ENCODE measurements around the gene TSHZ1.

Gene TSHZ1

GRCh38 chr18:75279381-75279780, 68.8 kb downstream of the TSHZ1 start:
- DNase-seq, result no peak

GRCh38 chr18:75280427-75281280, 70.1 kb downstream of the TSHZ1 start:
- no peak for DNase-seq

GRCh38 chr18:75282746-75283145, 72.1 kb downstream of the TSHZ1 start:
- DNase-seq, result no peak

GRCh38 chr18:75283731-75284130, 73.1 kb downstream of the TSHZ1 start:
- no peak for DNase-seq

- DNase-seq, result no peak
Observed at GRCh38 chr18:75284566-75284965, 74.0 kb downstream of the TSHZ1 start.

- no peak for DNase-seq
Observed at GRCh38 chr18:75285876-75286275, 75.3 kb downstream of the TSHZ1 start.

GRCh38 chr18:75287006-75287405, 76.4 kb downstream of the TSHZ1 start:
- DNase-seq, result no peak

GRCh38 chr18:75287700-75288099, 77.1 kb downstream of the TSHZ1 start:
- no peak for DNase-seq

- DNase-seq, result no peak
Observed at GRCh38 chr18:75289761-75290160, 79.2 kb downstream of the TSHZ1 start.

- no peak for DNase-seq
Observed at GRCh38 chr18:75290737-75291358, 80.3 kb downstream of the TSHZ1 start.

- no peak for DNase-seq
Observed at GRCh38 chr18:75291460-75291859, 80.9 kb downstream of the TSHZ1 start.

GRCh38 chr18:75293591-75293990, 83.0 kb downstream of the TSHZ1 start:
- no peak for DNase-seq

GRCh38 chr18:75297731-75298130, 87.1 kb downstream of the TSHZ1 start:
- DNase-seq, result no peak

GRCh38 chr18:75304678-75305557, 94.3 kb downstream of the TSHZ1 start:
- DNase-seq, result no peak

- DNase-seq, result no peak
Observed at GRCh38 chr18:75305984-75306383, 95.4 kb downstream of the TSHZ1 start.

GRCh38 chr18:75307530-75307929, 96.9 kb downstream of the TSHZ1 start:
- no peak for DNase-seq

- no peak for DNase-seq
Observed at GRCh38 chr18:75309564-75309963, 99.0 kb downstream of the TSHZ1 start.

GRCh38 chr18:75314117-75314516, 103.5 kb downstream of the TSHZ1 start:
- no peak for DNase-seq

GRCh38 chr18:75314606-75315005, 104.0 kb downstream of the TSHZ1 start:
- DNase-seq, result no peak

- DNase-seq, result no peak
Observed at GRCh38 chr18:75316223-75316622, 105.6 kb downstream of the TSHZ1 start.

GRCh38 chr18:75316826-75317225, 106.2 kb downstream of the TSHZ1 start:
- DNase-seq, result no peak

- no peak for DNase-seq
Observed at GRCh38 chr18:75317300-75317699, 106.7 kb downstream of the TSHZ1 start.

GRCh38 chr18:75317703-75318102, 107.1 kb downstream of the TSHZ1 start:
- DNase-seq, result no peak

GRCh38 chr18:75319905-75320304, 109.3 kb downstream of the TSHZ1 start:
- DNase-seq, result no peak
